GM10847 (cell line): ENCODE data around the gene SHISA7.

Experiments
- POLR2A ChIP-seq: IDR thresholded peaks from 2 replicates; pipeline ENCODE4 v1.6.1; 2011; ENCODE audit not compliant: insufficient read length; ENCODE audit errors: extremely low read depth

SHISA7 gene

DNA sequence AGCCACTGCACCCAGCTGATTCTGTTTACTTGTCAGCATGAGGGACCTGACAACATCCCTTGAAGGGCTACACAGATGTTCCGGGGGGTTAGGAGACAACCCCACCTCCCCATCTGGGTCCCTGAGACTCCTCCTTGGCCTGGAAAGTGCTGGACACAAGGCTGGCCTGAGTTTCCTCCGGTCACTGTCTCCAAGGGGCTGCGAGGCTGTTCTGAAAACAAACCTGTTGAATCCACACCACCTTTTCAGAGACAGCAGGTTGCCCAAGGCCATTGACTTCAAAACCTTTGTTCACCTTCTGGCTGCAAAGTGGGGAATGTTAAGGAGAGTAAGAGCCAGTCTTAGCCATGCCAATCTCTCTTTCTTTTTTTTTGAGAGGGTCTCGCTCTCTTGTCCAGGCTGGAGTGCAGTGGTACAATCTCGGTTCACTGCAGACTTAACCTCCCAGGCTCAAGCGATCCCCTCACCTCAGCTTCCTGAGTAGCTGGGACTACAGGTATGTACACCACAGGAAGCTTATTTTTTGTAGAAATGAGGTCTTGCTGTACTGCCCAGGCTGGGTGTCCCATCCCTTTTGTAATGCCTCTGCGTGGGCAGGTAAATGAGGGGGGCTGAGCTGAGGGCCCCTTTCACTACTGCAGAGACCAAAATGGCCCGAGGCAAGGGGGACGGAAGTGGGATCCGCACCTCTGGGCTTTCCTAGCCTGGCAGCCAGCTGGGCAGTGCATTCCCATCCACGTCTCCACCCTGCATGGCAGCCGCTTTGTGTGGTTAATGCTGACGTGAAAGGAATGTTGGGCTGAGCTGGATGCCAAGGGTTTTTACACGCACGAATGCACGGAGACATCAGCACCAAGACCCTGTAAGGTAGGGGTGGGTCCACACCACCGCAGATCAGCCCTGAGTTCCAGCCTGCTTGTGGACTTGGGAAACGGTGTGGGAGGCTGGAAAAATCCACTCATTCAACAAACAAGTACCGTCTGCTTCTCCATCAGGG, 31.5 kb upstream of the SHISA7 start:
- no peak for TF ChIP-seq POLR2A

DNA sequence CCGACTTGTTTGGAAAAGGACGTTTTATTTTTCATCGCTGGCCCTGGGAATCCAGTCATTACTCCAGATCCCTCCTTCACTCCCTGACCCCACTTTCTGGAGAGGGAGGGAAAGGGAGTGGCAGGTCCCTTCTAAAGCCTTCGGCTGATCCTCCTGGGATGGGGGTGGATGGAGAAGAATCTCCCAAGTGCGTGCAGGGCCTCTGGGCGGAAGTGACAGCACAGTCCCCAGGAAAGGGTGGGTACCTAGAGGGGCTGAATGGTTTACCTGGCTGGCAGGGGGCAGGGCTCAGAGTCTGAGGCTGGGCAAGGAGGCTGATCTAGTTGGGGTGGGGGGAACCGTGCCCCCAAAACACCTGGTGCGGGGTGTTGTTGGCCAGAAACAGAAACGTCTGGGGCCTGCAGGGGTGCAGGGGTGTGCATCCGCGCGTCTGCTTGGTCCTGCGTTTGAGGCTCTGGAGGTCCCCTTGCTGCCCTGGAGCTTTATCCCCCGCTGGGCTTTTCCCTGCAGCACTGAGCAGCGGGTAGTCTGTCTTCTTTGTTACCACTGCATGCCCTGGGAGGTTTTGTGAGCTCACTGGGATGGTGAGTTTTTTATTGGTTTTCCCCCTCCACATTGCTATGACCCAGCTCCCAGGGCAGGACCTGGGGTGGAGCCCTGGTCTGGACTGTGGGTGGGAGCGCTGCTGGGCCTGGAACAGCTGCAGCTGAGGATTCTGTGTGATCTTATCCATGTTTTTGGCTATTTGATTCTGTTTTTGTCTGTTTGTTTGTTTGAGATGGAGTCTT, 30.3 kb upstream of the SHISA7 start:
- TF ChIP-seq POLR2A = no peak

DNA sequence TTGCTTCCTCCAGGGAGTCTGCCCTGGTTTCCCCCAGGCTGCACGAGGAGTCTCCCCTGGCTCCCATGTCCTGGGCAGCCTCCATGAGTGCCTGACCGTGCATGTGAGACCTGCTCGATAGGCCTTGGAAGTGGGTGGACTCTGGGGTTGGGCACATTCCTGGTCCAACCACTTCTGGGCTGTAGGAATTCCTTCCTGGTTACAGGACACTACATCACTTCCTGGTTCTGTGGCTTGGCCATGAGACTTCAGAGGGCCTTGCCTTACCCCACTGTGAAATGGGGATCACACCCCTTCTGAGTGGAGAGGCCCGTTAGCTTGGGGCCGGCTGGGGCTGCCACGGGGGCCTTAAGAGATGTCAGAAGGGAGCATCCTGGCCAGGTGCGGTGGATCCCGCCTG, 29.4 kb upstream of the SHISA7 start:
- TF ChIP-seq POLR2A = no peak

DNA sequence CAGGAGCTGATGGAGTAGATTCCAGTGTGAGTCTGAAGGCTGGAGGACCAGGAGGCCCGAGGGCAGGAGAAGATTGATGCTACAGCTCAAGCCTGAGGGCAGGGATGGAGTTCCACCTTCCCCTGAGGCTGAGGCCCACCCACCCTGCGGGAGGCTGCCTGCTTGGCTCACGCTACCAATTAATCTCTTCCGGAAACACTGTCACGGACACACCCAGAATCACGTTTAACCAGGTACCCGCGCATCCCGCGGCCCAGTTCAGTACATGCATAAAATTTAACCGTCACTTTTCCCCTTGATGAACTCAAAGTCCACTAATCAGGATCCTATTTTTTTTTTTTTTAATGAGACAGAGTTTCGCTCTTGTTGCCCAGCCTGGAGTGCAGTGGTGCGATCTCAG, 28.2 kb upstream of the SHISA7 start:
- TF ChIP-seq POLR2A = no peak

DNA sequence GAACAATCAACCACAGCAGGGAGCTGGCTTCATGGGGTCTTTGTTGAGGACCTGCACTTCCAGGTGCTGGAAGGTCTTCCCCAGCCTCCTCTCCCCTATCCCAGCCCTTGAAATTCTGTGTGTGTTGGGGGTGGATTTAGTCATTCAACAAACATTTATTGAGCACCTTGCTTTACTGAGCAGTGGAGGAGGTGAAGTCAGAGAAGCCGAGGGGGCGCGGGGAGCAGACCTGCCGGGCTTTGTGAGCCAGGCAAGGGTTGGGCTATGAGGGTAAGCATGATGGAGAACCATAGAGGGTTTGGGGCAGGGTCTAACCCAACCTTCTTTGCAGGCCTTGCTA, 24.9 kb upstream of the SHISA7 start:
- no peak for TF ChIP-seq POLR2A

DNA sequence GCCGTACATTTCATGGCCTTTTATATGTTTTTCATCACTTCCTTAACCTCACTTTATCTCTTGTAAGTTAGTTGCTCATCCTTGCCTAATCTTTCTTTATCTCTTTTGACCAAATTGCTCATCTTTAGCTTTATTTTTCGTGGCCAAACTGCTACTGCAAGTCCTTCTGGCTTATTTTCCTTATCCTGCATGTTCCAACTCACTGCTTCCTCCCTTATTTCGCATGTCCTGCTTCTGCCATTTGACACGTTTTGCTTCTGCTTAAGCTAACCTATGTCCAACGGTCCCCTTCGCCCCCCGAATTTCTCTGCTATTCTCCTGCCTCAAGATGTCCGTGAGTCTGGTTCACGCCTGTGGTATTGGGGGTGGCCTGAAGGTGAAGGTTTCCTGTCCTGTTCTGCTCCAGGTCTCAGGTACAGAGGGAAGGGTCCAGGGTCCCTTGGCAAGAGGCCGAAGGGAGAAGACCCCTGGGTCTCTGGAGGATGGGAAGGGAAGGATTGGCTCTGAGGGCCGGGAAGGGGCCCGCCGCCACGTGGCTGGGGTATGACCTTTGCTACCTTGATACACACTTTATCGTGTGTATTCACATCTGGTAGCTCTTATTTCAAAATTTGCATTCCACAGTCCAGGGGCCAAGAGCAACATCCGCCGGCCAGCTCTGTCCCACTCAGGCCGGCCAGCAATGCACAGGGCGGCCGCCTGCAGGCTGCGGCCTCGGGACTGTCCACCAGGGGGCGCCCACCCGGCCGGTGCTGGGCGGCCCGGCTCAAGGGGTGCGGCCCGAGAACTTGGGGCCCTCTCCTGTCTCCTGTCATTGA, 24.3 kb upstream of the SHISA7 start:
- no peak for TF ChIP-seq POLR2A

DNA sequence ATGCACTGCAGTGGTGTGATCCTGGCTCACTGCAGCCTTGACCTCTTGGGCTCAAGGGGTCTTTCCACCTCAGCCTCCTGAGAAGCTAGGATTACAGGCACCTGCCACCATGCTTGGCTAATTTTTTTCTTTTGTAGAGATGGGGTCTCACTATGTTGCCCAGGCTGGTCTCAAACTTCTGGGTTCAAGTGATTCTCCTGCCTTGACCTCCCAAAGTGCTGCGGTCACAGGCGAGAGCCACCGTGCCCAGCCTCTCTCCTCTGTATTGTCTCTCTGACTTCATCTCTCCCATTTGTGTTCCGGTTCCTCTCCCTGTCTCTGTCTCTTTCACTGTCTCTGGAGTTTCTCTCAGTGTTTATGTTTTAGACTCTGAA, 23.1 kb upstream of the SHISA7 start:
- no peak for TF ChIP-seq POLR2A

DNA sequence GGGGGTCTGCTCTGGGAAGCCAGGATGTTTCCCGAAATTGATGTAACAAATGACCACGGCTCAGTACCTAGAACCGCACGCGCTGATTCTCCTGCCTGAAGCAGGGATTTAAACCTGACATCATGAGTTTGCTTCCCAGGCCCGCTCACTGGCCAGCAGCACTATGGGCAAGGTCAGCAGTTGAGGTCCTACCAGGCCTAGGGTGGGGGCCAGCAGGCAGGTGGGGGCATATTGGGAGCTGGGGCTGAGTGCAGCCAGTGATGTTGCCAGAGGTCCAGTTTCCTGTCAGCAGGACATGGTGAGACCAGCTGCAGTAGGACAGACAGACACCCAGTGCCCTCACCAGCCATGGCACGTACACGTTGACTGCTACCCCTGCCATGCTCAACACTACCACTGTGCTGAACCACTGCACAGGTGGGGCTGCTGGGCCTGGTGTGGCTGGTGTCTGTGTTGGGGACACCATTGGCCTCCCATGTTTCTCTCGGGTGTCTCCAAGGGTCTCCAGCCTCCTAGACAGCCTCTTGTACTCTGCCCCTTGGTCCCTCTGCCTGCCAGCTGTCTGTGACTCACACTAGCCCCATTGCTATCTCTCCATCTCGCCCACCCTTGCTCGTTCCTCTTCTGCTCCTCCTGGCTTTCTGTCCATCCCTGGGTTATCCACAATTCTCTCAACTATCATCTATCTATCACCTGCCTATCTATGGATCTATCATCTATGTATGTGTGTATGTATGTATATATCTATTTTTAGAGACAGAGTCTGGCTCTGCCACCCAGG, 22.6 kb upstream of the SHISA7 start:
- TF ChIP-seq POLR2A = no peak

DNA sequence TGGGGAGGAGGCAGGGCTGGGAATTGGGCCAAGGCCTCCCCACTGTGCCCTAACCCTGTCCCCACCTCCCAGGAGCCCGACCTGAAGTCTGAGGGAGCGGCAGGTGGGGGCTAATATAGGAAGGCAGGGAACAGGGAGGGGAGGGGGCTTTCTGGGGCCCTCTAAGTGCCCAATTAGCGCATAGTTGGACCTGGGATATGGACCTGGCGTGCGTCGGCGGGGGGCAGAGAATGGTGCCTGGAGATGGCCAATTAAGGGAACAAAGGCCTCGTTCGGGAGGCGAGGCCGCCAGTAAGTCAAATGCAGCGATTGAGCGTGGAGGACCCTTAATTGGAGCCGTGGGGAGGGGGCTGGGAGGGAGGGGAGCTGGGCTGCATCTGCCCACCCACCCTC, 21.6 kb upstream of the SHISA7 start, which contains the start of gene C19orf85:
Gene C19orf85, minus strand, starts transcription at position 90 of the 393 bp plus-strand sequence. CDS start 197 bp downstream, outside the sequence.
- no peak for TF ChIP-seq POLR2A

DNA sequence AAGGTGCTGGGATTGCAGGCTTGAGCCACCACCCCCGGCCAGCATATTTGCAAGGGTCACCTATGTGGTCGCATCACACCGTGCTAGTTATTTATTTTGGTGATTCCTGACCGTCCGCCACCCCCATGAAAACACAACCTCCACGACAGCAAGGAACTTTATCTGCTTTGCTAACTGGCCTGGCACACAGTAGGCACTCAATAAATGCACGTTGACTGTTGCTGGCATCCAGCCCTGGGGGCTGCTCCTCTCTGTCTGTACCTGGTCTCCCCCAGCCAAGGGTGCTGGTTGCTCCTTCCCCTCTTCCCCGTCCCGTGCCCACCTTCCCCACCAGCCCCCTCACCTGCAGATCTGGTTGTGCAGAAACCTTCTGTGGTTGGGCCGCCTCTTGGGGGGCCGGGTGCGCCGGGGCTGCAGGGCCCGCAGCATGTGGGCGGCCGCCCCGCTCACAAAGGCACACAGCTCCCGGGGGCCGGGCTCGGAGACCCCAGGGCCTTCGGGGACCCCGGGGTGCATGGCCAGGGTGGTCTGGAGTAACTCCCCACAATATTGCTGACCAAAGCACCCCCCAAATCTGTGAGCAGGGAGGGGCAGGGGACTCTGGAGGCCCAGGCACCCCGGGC, 21.1 kb upstream of the SHISA7 start:
- TF ChIP-seq POLR2A = no peak

DNA sequence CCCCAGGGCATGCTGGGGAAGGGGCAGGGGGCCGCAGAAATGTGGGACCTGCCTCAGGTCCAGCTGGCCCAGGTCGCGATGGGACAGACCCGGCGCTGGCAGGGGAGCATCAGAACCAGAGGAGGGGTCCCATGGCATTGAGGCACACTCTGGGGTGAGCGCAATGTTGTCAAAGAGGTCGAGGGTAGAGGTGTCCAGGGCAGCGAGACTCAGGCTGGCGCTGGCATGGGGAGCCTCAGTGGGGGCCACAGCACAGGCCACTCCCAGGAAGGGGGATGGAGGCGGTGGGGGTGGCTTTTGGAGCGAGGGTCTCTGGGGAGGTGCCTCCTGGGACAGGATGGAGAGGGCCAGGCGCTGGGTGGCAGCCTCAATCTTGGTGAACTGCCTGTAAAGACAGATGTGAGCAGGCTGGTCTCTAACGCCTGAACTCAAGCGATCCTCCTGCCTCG, 20.5 kb upstream of the SHISA7 start:
- TF ChIP-seq POLR2A = no peak

DNA sequence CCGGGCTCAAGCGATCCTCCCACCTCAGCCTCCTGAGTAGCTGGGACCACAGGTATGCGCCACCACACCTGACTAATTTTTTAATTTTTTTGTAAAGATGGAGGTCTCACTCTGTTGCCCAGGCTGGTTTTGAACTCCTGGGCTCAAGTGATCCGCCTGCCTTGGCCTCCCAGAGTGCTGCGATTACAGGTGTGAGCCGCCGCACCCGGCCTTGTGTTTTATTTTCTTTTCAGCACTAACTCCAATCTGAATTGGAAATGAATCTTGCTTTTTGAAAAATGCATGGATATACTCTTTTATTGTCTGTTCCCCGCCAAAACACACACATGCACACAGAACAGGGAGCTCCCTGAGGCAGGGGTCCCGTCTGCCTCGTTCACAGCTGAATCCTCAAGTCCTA, 19.6 kb upstream of the SHISA7 start:
- TF ChIP-seq POLR2A = no peak

DNA sequence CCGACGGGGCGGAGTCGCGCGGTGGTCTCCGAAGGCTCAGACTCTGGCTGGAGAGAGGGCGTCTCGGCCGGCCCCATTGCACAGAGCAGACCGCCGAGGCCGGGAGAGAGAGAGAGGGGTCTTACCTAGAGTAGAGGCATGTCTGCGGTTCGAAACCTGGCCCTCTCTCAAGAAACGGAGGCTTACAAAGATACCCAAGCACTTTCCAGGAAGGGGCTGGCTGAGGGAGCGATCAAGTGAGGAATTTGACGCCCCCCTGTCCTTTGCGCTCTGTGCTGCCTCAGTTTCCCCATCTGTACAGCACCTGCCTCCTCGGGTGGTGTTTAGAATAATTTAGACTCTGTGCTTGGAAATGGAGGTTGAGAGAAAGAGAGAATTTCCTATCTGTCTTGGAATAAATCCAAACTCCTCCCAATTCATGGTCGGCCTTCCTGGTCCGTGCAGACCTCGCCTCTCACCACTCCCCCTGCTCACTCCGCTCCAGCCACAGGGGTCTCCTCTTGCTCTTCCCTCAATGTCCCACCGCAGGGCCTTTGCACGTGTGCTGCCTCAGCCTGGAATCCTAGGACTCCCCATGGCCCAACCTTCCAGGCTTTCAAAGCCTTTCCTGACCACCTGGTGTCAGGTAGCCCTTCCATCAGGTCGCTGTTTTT, 19.0 kb upstream of the SHISA7 start:
- TF ChIP-seq POLR2A = peak; percentile 60
